SHP77 treated with DMSO at 0.1 percent for 48 hours (cell line): ENCODE data around the gene ELFN2.
"Not testable (repeated sequence)": the region's sequence is repeated elsewhere in the genome, so short reads cannot be mapped to it uniquely, and the experiment has no call there.

Experiments used
- DNase-seq: peaks from one replicate; lab custom pipeline; 2025; lab: John Stamatoyannopoulos, UW

Gene ELFN2, protein sequence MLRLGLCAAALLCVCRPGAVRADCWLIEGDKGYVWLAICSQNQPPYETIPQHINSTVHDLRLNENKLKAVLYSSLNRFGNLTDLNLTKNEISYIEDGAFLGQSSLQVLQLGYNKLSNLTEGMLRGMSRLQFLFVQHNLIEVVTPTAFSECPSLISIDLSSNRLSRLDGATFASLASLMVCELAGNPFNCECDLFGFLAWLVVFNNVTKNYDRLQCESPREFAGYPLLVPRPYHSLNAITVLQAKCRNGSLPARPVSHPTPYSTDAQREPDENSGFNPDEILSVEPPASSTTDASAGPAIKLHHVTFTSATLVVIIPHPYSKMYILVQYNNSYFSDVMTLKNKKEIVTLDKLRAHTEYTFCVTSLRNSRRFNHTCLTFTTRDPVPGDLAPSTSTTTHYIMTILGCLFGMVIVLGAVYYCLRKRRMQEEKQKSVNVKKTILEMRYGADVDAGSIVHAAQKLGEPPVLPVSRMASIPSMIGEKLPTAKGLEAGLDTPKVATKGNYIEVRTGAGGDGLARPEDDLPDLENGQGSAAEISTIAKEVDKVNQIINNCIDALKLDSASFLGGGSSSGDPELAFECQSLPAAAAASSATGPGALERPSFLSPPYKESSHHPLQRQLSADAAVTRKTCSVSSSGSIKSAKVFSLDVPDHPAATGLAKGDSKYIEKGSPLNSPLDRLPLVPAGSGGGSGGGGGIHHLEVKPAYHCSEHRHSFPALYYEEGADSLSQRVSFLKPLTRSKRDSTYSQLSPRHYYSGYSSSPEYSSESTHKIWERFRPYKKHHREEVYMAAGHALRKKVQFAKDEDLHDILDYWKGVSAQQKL

GRCh38 chr22:37427135-37427710 lies at the start of gene ELFN2:
TSS of gene ELFN2 (minus strand) at chr22:37427479. CDS start at chr22:37375534, 51,945 bp downstream.
- no peak for DNase-seq

- no peak for DNase-seq
Measured at GRCh38 chr22:37476389-37477329, 49.4 kb upstream of the ELFN2 start.

- DNase-seq = no peak
Measured at GRCh38 chr22:37474447-37475090, 47.3 kb upstream of the ELFN2 start.

DNA sequence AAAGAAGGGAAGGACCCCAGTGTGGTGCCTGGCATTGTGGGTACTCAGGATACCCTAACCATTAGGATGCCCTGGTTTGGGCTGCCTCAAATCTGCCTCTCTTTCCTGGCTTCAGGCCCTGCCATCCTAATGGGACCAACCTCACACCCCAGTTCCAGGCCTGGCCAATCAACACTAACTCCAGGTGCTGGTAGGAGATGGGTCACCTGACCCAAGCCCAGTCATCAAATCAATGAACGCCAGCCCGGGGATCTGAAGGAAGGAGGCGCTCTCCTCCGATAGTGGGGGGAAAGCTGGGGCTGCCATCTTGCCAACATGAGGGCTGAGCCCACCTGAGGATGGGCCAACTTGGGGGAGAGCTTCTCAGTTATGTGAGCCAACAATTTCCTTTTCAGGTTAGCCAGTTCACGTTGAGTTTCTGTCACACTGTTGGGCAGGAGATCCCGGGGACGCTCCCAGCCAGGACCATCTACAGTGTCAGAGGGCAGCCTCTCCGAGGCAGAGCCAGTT lies 46.2 kb upstream of the ELFN2 start:
- DNase-seq = no peak

DNA sequence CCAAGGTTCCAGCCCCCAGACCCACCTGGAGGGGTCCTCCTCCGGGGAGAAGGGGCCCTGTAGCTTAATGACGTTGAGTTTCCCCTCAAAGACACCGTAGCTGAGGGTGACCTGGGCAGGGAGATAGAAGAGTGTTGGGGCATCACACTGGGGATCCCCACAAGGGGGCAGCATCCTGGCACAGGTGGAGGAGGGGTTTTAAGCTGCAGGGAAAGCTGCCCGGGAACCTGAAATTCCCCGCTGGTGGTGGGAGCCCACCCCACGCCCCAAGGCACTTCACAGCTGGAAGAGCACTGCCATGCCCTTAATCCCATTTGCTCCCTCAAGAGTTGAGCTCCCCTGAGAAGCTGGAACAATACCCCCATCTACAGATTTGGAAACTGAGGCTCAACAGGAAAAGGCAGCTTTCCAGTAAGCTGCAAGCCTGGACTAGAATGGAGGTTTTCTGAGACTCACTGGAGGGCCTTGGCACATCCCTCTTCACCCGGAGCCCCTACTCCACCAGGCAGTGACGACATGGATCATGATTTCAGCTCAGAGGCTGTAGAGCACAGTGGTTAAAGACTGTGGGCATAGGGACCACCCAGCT lies 45.2 kb upstream of the ELFN2 start:
- no peak for DNase-seq

GRCh38 chr22:37471727-37472417 lies 44.6 kb upstream of the ELFN2 start:
- DNase-seq = no peak

GRCh38 chr22:37470087-37470445 lies 42.8 kb upstream of the ELFN2 start:
- no peak for DNase-seq

- DNase-seq = no peak
Measured at GRCh38 chr22:37469416-37470086, 42.3 kb upstream of the ELFN2 start.

- DNase-seq = not testable (repeated sequence)
Measured at GRCh38 chr22:37468201-37468695, 41.0 kb upstream of the ELFN2 start.

DNA sequence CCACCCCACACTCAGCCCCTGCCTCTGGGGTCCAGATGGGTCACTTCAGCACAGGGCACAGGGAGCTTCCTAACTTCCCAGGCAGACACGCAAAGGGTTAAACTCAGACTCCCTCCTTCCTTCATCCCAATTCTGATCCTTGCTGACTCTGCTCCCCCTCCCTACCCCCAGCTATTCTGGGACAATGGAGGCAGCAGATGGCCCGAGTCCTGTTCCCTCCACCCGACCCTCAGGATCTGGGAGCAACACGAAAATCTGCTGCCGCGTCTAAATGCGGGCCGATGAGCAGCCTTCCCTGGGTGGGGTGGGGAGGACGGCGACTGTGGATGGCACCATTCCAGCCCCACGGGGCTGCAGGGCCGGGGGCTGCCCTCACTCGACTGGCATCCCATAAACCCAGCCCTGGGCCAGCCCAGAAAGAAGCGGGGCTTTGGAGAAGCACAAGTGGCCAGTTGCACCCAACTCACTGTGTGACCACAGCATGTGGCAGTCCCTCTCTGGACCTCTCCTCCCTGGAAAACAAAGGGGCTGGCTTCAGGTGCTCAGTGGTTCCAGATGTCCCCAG lies 40.2 kb upstream of the ELFN2 start:
- DNase-seq = no peak

DNA sequence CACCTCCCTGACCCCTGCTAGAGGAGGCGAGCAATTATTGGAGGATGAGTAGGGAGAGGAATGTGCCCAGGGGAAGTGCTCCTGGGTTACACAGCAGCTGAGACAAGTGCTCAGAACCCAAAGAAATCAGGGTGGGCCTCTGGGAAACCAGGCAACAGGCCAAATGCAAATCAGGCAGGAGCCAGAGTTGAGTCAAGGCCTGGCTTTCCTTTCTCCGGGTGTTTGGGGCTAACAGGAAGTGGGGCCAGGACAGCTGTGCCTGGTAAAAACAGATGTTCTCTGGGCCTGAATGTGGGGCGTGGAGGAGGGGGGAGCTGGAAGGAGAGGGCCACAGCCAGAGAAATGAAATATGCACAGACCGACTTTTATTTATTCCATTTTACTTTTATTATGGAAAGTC lies 36.9 kb upstream of the ELFN2 start:
- DNase-seq = no peak

DNA sequence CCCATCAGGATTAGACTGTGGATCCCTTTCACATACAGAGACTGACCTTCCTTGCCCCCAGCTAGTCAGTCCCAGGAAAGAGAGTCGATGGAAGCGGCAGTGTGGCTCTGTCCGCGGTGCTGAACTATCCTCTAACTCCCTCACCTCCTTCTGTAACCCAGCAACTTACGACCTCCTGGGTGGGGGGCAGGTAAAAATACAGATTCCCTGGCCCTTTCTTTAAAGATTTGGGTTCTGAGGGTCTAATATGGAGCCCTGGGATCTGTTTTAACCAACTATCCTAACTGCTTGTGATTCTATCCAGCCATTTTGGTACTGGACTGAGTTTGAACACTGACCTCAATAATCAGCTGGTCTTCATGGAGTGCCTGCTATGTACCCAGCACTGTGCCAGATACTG lies 35.7 kb upstream of the ELFN2 start:
- no peak for DNase-seq

- no peak for DNase-seq
Measured at GRCh38 chr22:37462436-37462835, 35.2 kb upstream of the ELFN2 start.

- DNase-seq = no peak
Measured at GRCh38 chr22:37461961-37462360, 34.7 kb upstream of the ELFN2 start.

- DNase-seq = no peak
Measured at GRCh38 chr22:37460684-37461083, 33.4 kb upstream of the ELFN2 start.

GRCh38 chr22:37459206-37459605 lies 31.9 kb upstream of the ELFN2 start:
- no peak for DNase-seq

DNA sequence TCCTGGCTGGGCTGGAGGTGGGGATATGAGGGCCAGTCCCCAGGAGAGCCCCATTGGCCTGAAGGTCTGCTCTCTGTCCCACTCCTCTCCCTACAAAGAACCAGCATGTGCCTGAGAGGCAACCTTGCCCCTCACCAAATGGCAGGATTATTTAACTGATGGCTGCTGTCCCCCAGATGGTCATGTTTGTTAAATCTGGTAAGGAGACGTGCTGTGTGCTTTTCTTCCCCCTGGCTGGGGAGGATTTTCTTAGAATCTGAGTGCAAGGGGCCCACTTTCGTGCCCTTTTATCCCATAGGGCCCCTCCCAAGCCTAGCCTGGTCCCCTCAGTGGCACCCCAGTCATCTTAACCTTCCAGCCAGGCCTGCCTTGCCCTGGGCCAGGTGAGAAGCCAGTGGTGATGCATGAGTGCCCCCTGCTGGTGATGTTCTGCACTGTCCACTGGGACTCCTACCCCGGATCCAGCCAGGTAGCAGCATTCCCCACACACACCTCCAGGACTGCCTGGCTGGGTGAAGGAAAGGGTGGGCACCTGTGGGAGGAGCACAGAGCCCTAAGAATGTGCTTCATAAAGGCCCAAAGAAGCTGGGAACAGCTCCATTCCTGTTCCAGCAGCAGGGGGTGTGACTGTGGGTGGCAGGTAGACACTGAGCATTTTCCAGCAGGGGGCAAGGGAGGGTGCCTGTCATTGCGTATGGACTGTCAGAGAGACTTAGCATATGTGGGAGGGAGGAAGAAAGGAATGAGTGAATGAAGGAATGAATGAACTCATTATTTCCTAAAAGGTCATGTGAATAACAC lies 30.0 kb upstream of the ELFN2 start:
- peak; percentile 31 for DNase-seq

GRCh38 chr22:37456346-37456745 lies 29.1 kb upstream of the ELFN2 start:
- DNase-seq = no peak
